Measurements from ENCODE around the gene BPNT1. TPM values are rescaled to one million over a fixed set of nuclear protein-coding genes. Genes with fewer than 3 reads are reported as not detected.

Gene BPNT1
- total and polyA plus RNA-seq, 2 of the 8 experiments (the other 6 are each of a cell fraction or from before 2014, with no cell fraction given), result 13.2 to 16.3 TPM

DNA sequence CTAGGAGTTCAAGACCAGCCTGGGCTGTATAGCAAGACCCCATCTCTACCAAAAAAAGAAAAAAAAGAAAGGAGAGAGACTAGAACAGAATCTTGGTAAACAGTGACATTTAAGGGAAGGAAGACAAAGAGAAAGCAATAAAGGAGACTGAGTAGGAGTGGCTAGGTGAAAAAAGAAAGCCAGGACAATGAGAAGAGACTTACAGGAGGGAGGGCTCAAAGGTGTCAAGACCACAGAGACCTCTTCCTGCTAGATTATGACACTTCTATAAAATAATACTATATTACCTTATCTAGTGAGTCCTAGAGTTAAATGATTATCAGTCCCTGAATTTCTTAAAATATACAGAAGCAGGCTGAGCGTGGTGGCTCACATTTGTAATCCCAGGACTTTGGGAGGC lies 33.2 kb downstream of the BPNT1 start (continued):
- TF ChIP-seq, protein P1, sequence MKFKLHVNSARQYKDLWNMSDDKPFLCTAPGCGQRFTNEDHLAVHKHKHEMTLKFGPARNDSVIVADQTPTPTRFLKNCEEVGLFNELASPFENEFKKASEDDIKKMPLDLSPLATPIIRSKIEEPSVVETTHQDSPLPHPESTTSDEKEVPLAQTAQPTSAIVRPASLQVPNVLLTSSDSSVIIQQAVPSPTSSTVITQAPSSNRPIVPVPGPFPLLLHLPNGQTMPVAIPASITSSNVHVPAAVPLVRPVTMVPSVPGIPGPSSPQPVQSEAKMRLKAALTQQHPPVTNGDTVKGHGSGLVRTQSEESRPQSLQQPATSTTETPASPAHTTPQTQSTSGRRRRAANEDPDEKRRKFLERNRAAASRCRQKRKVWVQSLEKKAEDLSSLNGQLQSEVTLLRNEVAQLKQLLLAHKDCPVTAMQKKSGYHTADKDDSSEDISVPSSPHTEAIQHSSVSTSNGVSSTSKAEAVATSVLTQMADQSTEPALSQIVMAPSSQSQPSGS (IDR thresholded peaks at IDR 0.05; ENCODE audit: low read length), result no peak
